A549 (cell line): ENCODE results near the gene KIF3B. TPM values are rescaled to one million over a fixed set of nuclear protein-coding genes. Genes with fewer than 3 reads are reported as not detected.

Experiments
- ATAC-seq, 2 experiments: fragments of 200-7000 bp in 1 of 2; fragments of >200 bp in 1 of 2; cut with Nextera tagmentation in 1 of 2; cut with Tn5 transposase in 1 of 2; 3 replicates each; pipeline versions ENCODE4 v1.8.0 to v1.9.1; 2018 to 2020; ENCODE audit warnings: mild to moderate bottlenecking in 1 of 2, moderate library complexity in 1 of 2
- CTCF ChIA-PET: fragments of 300-600 bp; sonication (Branson Sonifier 250); formaldehyde crosslinking; extraction: SDS; loops from one replicate; lab custom pipeline; 2021; ENCODE audit warnings: antibody characterized with exemption, inconsistent platforms; lab: Yijun Ruan, JAX
- POLR2A ChIA-PET: fragments of 350-600 bp; formaldehyde crosslinking; extraction: SDS; loops from one replicate; lab custom pipeline; 2021; ENCODE audit warnings: antibody characterized with exemption, inconsistent platforms; lab: Yijun Ruan, JAX
- DNase-seq, 2 experiments: peaks; one replicate each; pipeline versions ENCODE4 v3.0.0 to v3.0.0-alpha.2; 2011 to 2016; ENCODE audit warnings: low read depth in 1 of 2, low spot score in 1 of 2
- FAIRE-seq: peaks from 2 replicates; lab custom pipeline; 2011; peaks lifted over from hg19 to GRCh38; lab: Jason Lieb, UNC
- H3K27ac ChIP-seq, 2 experiments: fragments of >200 bp; sonication (Bioruptor Twin); formaldehyde crosslinking; 3 replicates each; pipeline ENCODE4 v1.5.1; 2016 to 2017
- H3K4me1 ChIP-seq: fragments of >200 bp; sonication (Bioruptor Twin); formaldehyde crosslinking; 3 replicates; pipeline ENCODE4 v1.6.1; 2016
- H3K4me2 ChIP-seq: fragments of >200 bp; sonication (Bioruptor Twin); formaldehyde crosslinking; 3 replicates; pipeline ENCODE4 v1.6.1; 2016
- H3K4me3 ChIP-seq: fragments of >200 bp; sonication (Bioruptor Twin); formaldehyde crosslinking; 3 replicates; pipeline ENCODE4 v1.5.1; 2016
- H3K9me3 ChIP-seq: fragments of >200 bp; sonication (Bioruptor Twin); formaldehyde crosslinking; 3 replicates; pipeline ENCODE4 v1.6.1; 2016
- BHLHE40 ChIP-seq: IDR thresholded peaks from 2 replicates; pipeline ENCODE4 v1.6.1; 2012; ENCODE audit warnings: low read depth, low read length, inconsistent platforms
- CEBPB ChIP-seq, 2 experiments: fragments of >200 bp in 1 of 2; sonication (Bioruptor Twin) in 1 of 2; formaldehyde crosslinking in 1 of 2; IDR thresholded peaks; 2 replicates each; pipeline ENCODE4 v1.6.1; 2012 to 2016
- CTCF ChIP-seq: fragments of >200 bp; sonication (Bioruptor Twin); formaldehyde crosslinking; IDR thresholded peaks from 3 replicates; pipeline ENCODE4 v1.5.1; 2016
- E2F6 ChIP-seq: IDR thresholded peaks from 2 replicates; pipeline ENCODE4 v1.6.1; 2012; ENCODE audit warnings: low read depth, borderline replicate concordance
- FOSB ChIP-seq: fragments of 250-450 bp; sonication (Bioruptor Pico); IDR thresholded peaks from 2 replicates; pipeline ENCODE4 v1.5.0; 2020; ENCODE audit warnings: mild to moderate bottlenecking, moderate library complexity
- HOXB13 ChIP-seq: fragments of 250-450 bp; sonication (Bioruptor Pico); IDR thresholded peaks from 2 replicates; pipeline ENCODE4 v1.5.0; 2020; ENCODE audit warnings: low read depth, mild to moderate bottlenecking, moderate library complexity
- HOXB5 ChIP-seq: fragments of 250-450 bp; sonication (Bioruptor Pico); IDR thresholded peaks from 2 replicates; pipeline ENCODE4 v1.5.0; 2020; ENCODE audit warnings: mild to moderate bottlenecking, moderate library complexity
- JUN ChIP-seq, 2 experiments: fragments of >200 bp; sonication (Bioruptor Twin); formaldehyde crosslinking; IDR thresholded peaks; 2 replicates in 1 of 2; 3 replicates in 1 of 2; pipeline ENCODE4 v1.6.1; 2016 to 2017
- KDM1A ChIP-seq: fragments of 200-600 bp; sonication (generic); IDR thresholded peaks from 2 replicates; pipeline ENCODE4 v1.6.1; 2016; ENCODE audit warnings: low read depth, mild to moderate bottlenecking
- KDM5A ChIP-seq: fragments of 200-600 bp; sonication (generic); IDR thresholded peaks from 2 replicates; pipeline ENCODE4 v1.6.1; 2016; ENCODE audit warnings: antibody characterized with exemption, mild to moderate bottlenecking
- MAZ ChIP-seq: fragments of 150-350 bp; IDR thresholded peaks from 2 replicates; pipeline ENCODE4 v1.6.1; 2014; ENCODE audit warnings: antibody characterized with exemption, low read depth, low read length, borderline replicate concordance
- NR3C1 ChIP-seq: fragments of >200 bp; sonication (Bioruptor Twin); formaldehyde crosslinking; IDR thresholded peaks from 3 replicates; pipeline ENCODE4 v1.6.1; 2017
- POLR2A ChIP-seq: IDR thresholded peaks from 2 replicates; pipeline ENCODE4 v1.6.1; 2012; ENCODE audit warnings: mild to moderate bottlenecking, low read length
- POLR2AphosphoS2 ChIP-seq: conservative IDR thresholded peaks from 2 replicates; pipeline ENCODE4 v1.6.1; 2012; ENCODE audit warnings: low read length, improper control_type of control experiment, inconsistent platforms
- RARB ChIP-seq: fragments of 250-450 bp; sonication (Bioruptor Pico); IDR thresholded peaks from 2 replicates; pipeline ENCODE4 v1.8.0; 2021; ENCODE audit warnings: mild to moderate bottlenecking, moderate library complexity
- REST ChIP-seq: fragments of 200-600 bp; sonication (generic); IDR thresholded peaks from 2 replicates; pipeline ENCODE4 v1.6.1; 2016; ENCODE audit warnings: antibody characterized with exemption, mild to moderate bottlenecking, moderate library complexity
- RNF2 ChIP-seq: fragments of 200-600 bp; sonication (generic); IDR thresholded peaks from 2 replicates; pipeline ENCODE4 v1.6.1; 2016; ENCODE audit warnings: low read depth, mild to moderate bottlenecking, antibody characterized with exemption, moderate library complexity, borderline replicate concordance
- USF2 ChIP-seq: fragments of 450-650 bp; IDR thresholded peaks from 2 replicates; pipeline ENCODE4 v1.6.1; 2014; ENCODE audit warnings: antibody characterized with exemption
- ZC3H11A ChIP-seq: fragments of 450-650 bp; IDR thresholded peaks from 2 replicates; pipeline ENCODE4 v1.6.1; 2014; ENCODE audit warnings: antibody characterized with exemption, mild to moderate bottlenecking
- ZNF302 ChIP-seq: fragments of 250-450 bp; sonication (Bioruptor Pico); IDR thresholded peaks from 2 replicates; pipeline ENCODE4 v1.9.0; 2021; ENCODE audit warnings: inconsistent platforms, mild to moderate bottlenecking, moderate library complexity
- ZSCAN20 ChIP-seq: fragments of 250-450 bp; sonication (Bioruptor Pico); IDR thresholded peaks from 2 replicates; pipeline ENCODE4 v1.8.0; 2022; ENCODE audit warnings: mild to moderate bottlenecking, moderate library complexity
- WGBS: methylation state at CpG from one replicate; pipeline ENCODE4 v1.1.6; 2017; ENCODE audit errors: missing lambda C conversion rate; 5-methylcytosine and 5-hydroxymethylcytosine counted together
- polyA plus RNA-seq, 4 experiments: library from polyadenylated mRNA; depleted of rRNA in 3 of 4; stranded (reverse); fragments of >200 nt; fragmentation: RNase III in 1 of 4; extraction: RNeasy Plus Mini Kit Qiagen cat#74134 plus additional on column Dnase treatment in 1 of 4; gene quantifications; 2 replicates in 3 of 4; 3 replicates in 1 of 4; pipeline ENCODE4 v1.2.3, GENCODE V29; 2011 to 2017

Gene KIF3B
- polyA plus RNA-seq, 2 of the 4 experiments (the other 2 are of a cell fraction) = 23.7 to 33.7 TPM

GRCh38 chr20:32315399-32315798 is 37.9 kb downstream of the KIF3B start:
- ChIA-PET POLR2A (no interaction called here), CTCF (interaction anchor here (0.6 to 0.7 kb wide), 2 partner anchors 29 to 42 kb away, joined by 3 read pairs; no protein-coding TSS in a partner anchor)
- Histone ChIP-seq H3K9me3 (no peaks in the 10 kb centered on the region), H3K4me2 (no peak overlapping the region), H3K4me3 (no peak overlapping the region), H3K27ac (no peak overlapping the region), H3K4me1 (0 out of 3 replicates have a peak, but pooled peaks cover 4% of the 10 kb centered on the region)
- WGBS = 98% methylated on average over 3 of the region's 3 CpGs
- DNase-seq (no peak), ATAC-seq (no peak), FAIRE-seq (no peak)
- TF ChIP-seq JUN (IDR thresholded peaks at IDR 0.05) (no peak), RNF2 (no peak), USF2 (no peak), REST (no peak), KDM1A (no peak), POLR2AphosphoS2 (no peak), FOSB (CRISPR knock-in tag) (no peak), CTCF (no peak), E2F6 (no peak)

- ChIA-PET CTCF (interaction anchor here (0.6 to 1.0 kb wide), 5 partner anchors 9 to 42 kb away, joined by 3 read pairs; no protein-coding TSS in a partner anchor), POLR2A (no interaction called here)
- 83% methylated on average over 2 of the region's 2 CpGs for WGBS
- Histone ChIP-seq H3K4me3 (no peak overlapping the region), H3K9me3 (no peaks in the 10 kb centered on the region), H3K27ac (no peak overlapping the region), H3K4me1 (0 out of 3 replicates have a peak, but pooled peaks cover 4% of the 10 kb centered on the region), H3K4me2 (no peak overlapping the region)
- no peak for FAIRE-seq
- ATAC-seq = no peak
- no peak for DNase-seq
- TF ChIP-seq KDM5A = no peak
- no peak for TF ChIP-seq CEBPB (IDR thresholded peaks at IDR 0.05)
- TF ChIP-seq ZNF302 (CRISPR knock-in tag) = no peak
- TF ChIP-seq KDM1A = no peak
- no peak for TF ChIP-seq BHLHE40
- TF ChIP-seq HOXB5 = no peak
- no peak for TF ChIP-seq MAZ
- no peak for TF ChIP-seq NR3C1
- TF ChIP-seq ZC3H11A = no peak
- no peak for TF ChIP-seq ZSCAN20
- no peak for TF ChIP-seq E2F6
- TF ChIP-seq POLR2A = no peak
- TF ChIP-seq POLR2AphosphoS2 = no peak
- no peak for TF ChIP-seq RARB (CRISPR knock-in tag)
- no peak for TF ChIP-seq HOXB13 (CRISPR knock-in tag)
Observed at GRCh38 chr20:32315891-32316290, 38.4 kb downstream of the KIF3B start.
